HG02571 (cell line): ENCODE results near the gene APOB.

Source experiments
- ATAC-seq: cut with Tn5 transposase; IDR thresholded peaks from one replicate; pipeline ENCODE4 v1.9.1; 2021; ENCODE audit warnings: mild to moderate bottlenecking, moderate library complexity; ENCODE audit not compliant: unreplicated experiment

The APOB gene

GRCh38 chr2:20986024-20986939 is 57.6 kb downstream of the APOB start:
- ATAC-seq = no peak

- no peak for ATAC-seq
These were observed 58.8 kb downstream of the APOB start for GRCh38 chr2:20985062-20985461.

- no peak for ATAC-seq
These were observed 59.5 kb downstream of the APOB start for GRCh38 chr2:20984408-20984807.

GRCh38 chr2:20983844-20984243 is 60.0 kb downstream of the APOB start:
- no peak for ATAC-seq

- ATAC-seq = no peak
These were observed 61.0 kb downstream of the APOB start for GRCh38 chr2:20982861-20983260.

- no peak for ATAC-seq
These were observed 66.2 kb downstream of the APOB start for GRCh38 chr2:20977520-20978180.

GRCh38 chr2:20976527-20976926 is 67.3 kb downstream of the APOB start:
- ATAC-seq = no peak

GRCh38 chr2:20972792-20973565 is 70.9 kb downstream of the APOB start:
- no peak for ATAC-seq

GRCh38 chr2:20972110-20972509 is 71.8 kb downstream of the APOB start:
- no peak for ATAC-seq

- ATAC-seq = no peak
These were observed 73.8 kb downstream of the APOB start for GRCh38 chr2:20970068-20970467.

GRCh38 chr2:20966061-20966595 is 77.7 kb downstream of the APOB start:
- no peak for ATAC-seq

- no peak for ATAC-seq
These were observed 78.7 kb downstream of the APOB start for GRCh38 chr2:20965221-20965620.

GRCh38 chr2:20963867-20964266 is 80.0 kb downstream of the APOB start:
- ATAC-seq = no peak

GRCh38 chr2:20962939-20963557 is 80.8 kb downstream of the APOB start:
- ATAC-seq = no peak

GRCh38 chr2:20961858-20962257 is 82.0 kb downstream of the APOB start:
- ATAC-seq = no peak

- no peak for ATAC-seq
These were observed 83.9 kb downstream of the APOB start for GRCh38 chr2:20960003-20960402.

- ATAC-seq = no peak
These were observed 84.6 kb downstream of the APOB start for GRCh38 chr2:20959252-20959651.

- ATAC-seq = no peak
These were observed 85.9 kb downstream of the APOB start for GRCh38 chr2:20957788-20958525.

GRCh38 chr2:20955277-20956026 is 88.4 kb downstream of the APOB start:
- ATAC-seq = no peak
